ENCODE results near the gene PHF12.

Gene PHF12

DNA sequence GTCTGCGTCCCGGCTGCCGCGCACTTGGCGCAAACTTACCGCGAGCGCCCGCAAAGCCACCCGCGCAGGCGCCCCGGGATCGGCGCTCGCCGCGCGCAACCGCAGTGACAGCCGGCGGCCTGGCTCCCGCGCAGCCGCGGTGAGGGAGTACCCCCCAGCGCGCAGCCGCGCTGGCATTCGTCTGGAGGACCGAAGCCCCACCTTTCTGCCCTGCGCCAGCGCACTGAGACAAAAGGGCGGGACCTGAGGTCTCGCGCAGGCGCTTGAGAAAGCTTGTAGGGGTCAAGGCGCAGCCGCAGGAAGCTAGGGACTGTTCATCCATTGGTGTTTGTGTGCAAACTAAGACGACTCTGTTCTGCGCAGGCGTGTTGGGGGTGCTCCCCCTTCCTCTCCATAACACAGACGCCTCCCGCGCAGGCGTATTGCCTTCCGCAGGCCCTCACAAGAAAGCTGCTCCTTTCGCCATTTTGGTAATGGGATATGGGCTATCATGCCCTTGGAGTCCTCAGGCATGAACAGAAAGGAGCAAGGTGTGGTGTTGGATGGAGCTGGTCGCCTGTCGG is at the start of gene PHF12:
Gene PHF12, minus strand, starts transcription at position 91 of the 563 bp plus-strand sequence. CDS start 558 bp downstream, outside the sequence.
- DNase-seq (ENCODE audit: low read depth in 2 of 2) = peak; percentile 100

DNA sequence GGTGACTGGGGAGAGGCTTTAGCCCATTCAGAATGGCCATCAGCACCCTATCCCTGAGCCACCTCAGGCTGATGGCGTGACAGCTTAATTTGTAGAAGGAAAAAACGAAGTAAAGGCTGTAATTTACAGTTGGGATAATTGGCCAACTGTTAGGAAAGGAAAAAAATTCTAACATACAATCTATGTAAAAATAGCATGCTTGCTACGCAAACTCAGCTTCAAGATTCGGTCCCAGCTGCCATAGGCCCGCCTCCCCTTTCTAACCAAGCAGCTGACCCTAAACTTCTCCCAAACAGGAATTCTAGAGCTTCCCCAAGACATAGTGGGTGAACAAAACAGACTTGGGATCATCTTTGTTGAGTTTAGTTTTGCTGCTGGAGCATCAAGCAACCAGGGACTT is 49.7 kb upstream of the PHF12 start:
- DNase-seq (ENCODE audit: low read depth in 2 of 2) = no peak

DNA sequence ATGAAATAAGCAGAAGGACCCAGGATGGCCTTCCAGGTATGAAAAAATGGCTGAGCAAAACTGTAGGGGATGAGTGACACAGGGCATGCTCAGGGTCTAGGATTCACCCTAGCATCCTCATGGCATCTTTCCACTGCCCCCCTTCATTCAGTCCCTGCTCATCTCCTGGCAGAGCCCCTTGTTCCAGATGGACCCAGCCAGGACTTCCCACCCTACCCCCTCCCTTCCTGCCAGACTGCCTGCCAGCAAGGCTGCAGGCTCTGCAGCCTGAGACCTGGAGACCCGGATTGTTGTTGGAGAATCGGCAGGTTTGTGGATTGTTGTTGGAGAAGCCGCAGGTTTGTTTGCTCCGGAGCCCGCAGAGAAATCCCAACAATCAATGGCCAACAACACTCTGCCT is 47.9 kb upstream of the PHF12 start:
- no peak for DNase-seq (ENCODE audit: low read depth in 2 of 2)

DNA sequence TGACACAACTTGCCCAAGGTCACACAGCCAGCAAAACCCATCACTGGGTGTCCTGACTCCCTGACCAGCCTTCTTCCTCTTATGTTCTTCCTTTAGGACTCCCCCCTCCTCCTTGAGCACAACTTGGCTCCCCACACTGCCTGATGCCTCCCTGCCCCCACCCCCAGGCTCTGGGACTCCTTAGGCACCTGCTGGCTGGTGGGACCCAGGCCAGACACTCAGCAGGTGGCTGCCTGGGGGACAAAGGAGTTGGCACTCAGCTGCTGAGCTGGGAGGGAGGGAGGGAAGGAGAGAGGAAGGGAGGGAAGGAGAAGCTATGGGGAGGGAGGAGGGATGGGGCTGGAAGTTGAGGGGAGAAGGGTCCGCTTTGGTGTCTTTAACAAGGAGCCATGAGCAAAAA is 46.5 kb upstream of the PHF12 start:
- no peak for DNase-seq (ENCODE audit: low read depth in 2 of 2)

GRCh38 chr17:28996554-28997096 is 45.3 kb upstream of the PHF12 start:
- DNase-seq (ENCODE audit: low read depth in 2 of 2) = no peak

DNA sequence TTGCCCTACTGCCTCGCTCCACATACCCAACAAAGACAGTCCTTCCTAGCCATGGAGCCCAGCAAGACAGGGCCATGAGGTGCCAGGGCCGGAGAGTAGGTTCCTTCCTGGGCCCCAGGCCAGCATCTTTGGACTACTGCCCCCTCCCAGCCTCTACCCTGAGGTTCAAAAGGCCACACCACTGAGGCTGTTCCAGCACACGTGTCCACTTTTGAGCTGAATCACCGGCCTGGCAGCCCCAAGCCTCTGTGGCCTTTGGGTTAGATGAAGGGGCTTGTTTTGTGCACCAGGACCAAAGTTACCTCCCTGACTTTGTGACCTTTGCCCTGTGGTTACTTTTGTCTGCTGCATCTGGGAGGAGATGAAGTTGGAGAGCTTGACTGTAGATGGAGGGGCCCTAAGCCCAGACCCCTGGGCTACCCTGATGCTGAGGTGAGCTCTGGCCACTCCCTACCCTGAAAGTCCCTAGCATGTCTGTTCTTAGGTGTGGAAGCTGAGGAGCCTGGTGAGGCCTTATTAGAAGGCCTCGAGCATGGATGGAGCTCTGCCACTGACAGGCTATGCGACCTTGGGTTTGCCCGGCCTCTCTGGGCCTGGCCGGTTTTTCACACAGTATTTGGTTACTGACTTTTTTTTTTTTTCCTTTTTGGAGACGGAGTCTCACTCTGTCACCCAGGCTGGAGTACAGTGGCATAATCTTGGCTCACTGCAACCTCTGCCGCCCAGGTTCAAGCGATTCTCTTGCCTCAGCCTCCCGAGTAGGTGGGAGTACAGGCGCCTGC is 42.5 kb upstream of the PHF12 start:
- no peak for DNase-seq (ENCODE audit: low read depth in 2 of 2)

- DNase-seq (ENCODE audit: low read depth in 2 of 2) = no peak
Observed at GRCh38 chr17:28992625-28993600, 41.6 kb upstream of the PHF12 start.

DNA sequence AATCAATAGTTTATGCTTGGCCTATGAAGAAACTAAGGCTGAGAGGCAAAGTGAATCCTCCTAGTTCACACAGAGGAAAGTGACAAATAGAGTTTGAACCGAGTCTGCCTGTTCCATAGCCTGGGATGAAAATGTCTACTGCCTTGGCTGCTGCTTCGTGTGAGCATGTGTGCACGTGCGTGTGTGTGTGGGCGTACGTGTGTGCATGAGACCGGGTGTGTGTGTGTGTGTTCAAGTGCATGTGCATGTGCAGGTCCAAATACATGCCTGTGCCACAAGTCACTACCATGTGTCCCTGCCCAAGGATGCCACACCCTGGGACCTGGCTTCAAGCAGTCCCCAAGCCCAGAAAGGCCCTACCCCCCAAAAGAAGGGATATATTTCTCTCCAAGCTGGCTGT is 40.9 kb upstream of the PHF12 start:
- DNase-seq (ENCODE audit: low read depth in 2 of 2) = no peak

GRCh38 chr17:28991779-28992178 is 40.5 kb upstream of the PHF12 start:
- DNase-seq (ENCODE audit: low read depth in 2 of 2) = no peak

GRCh38 chr17:28989028-28989427 is 37.7 kb upstream of the PHF12 start:
- no peak for DNase-seq (ENCODE audit: low read depth in 2 of 2)

GRCh38 chr17:28988475-28988874 is 37.2 kb upstream of the PHF12 start:
- no peak for DNase-seq (ENCODE audit: low read depth in 2 of 2)

DNA sequence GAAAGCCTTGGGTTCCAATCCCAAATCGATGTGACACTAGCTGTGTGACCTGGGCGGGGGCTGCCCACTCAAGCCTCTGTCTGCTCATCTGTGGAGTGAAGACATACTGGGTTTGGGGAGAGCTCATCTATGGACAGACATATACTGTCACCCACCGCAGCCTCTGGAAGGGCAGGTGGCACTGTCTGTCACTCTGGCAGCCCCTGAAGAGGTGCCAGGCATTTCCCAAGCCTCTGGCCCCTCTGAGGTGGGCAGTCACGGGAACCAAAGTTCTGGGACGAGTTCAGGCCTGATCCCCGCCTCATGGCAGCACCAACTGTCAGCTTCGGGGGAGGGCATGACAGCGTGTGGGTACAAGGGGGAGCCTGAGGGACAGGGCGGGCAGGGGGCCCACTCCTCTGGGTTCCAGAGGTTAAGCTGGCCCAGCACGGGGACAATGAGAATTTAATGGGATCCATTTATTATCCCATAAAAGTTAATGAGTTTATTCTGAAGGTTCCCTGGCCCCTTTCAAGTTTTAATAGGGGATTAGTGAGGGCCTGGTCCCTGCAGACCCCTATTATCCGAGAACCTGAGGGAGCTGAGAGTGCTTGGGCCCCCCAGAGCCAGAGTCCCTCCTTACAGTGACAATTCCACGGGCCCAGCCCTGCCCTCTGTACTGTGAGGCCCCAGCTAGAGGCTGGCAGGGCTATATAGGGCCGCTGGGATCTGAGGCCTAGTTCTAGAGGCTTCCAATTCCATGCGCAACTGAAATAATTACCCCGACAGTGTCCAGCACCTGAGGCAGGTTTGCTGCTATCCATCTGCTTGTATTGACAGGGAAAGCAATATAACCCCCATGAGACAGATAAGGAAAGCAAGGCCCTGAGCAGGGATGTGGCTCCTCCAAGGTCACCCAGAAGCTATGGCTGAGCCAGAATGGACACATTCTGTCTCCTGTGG is 35.7 kb upstream of the PHF12 start:
- no peak for DNase-seq (ENCODE audit: low read depth in 2 of 2)

DNA sequence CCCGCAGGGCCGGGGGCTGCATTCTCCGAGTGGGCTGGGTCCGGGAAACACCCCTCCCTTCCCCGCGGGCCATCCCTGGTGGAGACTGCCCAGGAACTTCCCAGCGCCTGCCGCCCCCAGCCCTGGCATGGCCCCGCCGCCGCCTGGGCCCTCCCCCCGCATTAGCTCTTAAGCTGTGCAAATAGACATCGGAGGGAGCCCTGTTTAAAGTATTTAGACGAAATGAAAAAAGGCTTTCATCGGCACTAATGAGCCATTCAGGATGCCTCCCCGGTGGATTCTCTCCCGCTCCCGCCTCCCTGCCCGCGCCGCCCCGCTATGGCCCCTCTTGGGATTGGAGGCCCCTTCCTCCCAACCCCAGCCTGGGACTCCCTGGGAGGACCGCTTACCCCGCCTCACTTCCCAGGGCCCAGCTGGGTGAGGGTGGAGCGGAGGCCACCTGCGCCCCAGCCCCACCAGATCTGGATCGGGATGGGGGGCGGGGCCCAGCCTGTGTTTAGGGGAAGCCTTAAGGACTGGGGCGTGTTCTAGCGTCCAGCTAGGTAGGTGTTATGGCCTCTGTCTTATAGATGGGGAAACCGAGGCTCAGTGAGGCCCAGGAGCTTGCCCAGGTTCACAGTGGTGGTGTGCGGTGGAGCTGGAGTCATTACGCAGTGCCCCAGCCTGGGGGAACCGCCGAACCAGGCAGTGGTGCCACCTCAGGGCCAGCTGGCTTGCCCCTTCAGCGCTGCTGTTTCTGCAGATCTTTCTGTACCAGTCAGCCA is 34.8 kb upstream of the PHF12 start:
- no peak for DNase-seq (ENCODE audit: low read depth in 2 of 2)

- no peak for DNase-seq (ENCODE audit: low read depth in 2 of 2)
Observed at GRCh38 chr17:28983286-28984230, 32.2 kb upstream of the PHF12 start.

DNA sequence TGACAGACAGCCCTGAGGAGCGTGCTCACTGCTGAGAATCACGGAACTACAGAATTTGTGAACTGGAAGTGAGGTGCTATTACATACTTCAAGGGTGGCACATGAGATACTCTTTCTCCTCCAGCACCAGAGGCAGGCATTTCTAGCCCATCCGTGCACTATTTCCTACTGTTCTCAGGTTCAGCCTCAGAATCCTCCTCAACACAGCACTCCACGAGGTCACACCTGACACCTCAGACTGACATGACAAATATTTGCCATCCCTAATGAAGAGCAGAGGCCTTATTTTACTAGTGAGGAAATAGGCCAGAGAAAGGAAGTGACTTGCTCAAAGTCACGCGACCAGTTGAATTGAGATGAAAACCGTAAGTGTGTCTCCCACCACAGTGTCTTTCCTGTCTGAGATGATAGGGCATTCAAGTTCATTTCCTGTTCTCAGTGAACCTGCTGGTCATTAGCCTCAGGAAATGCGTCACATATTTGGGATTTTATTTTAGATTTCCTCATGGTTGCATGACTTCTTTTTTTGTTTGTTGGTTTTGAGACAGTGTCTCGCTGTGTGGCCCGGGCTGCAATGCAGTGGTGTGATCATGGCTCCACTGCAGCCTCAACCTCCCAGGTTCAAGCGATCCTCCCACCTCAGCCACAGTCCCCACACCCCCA is 30.9 kb upstream of the PHF12 start:
- no peak for DNase-seq (ENCODE audit: low read depth in 2 of 2)

DNA sequence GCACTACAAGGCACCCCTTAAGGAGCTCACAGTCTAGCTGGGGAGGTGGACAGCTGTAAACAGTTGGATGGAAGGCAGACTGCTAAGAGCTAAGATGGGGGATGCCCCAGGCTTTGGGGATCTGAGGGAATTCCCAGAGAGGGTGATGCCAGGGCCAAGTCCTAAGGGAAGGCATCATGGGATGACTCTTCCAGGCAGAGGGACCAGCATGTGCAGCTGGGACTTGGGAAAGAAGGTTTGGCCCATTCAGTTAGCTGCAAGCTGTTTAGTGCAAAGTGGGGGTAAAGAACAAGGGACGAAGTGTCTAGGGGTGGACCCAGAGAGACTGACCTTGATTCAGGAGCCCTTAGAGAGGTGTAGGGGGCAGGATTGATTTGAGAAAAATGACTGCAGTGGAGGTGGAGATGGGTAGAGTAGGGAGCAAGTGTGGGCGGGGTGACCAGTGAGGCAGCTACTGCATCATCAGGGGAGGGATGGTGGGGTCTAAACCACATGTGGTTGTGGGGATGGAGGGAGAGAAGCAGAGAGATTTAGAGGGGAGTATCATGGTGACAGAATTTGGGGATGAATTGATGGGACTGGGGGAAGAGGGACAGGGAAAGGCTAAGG is 27.1 kb upstream of the PHF12 start:
- DNase-seq (ENCODE audit: low read depth in 2 of 2) = no peak

- DNase-seq (ENCODE audit: low read depth in 2 of 2) = no peak
Observed at GRCh38 chr17:28977659-28978355, 26.5 kb upstream of the PHF12 start.

Data from fibroblast of skin of left biceps (primary cell).